Astrocyte (in vitro differentiated cells and primary cell): Measurements from ENCODE around the gene KHDC1L. TPM values are rescaled to one million over a fixed set of nuclear protein-coding genes. Genes with fewer than 3 reads are reported as not detected.
A peak's percentile ranks its signal among the peaks of the same experiment; 100 is the strongest.

Experiments used
- DNase-seq: peaks from one replicate; pipeline ENCODE4 v3.0.0-alpha.2; 2010; ENCODE audit warnings: low read depth
- FAIRE-seq: peaks from 2 replicates; lab custom pipeline; 2011; peaks lifted over from hg19 to GRCh38; lab: Jason Lieb, UNC
- H2AFZ ChIP-seq: 2 replicates; pipeline ENCODE4 v1.6.0; 2012; ENCODE audit warnings: low read depth, low read length, inconsistent platforms
- H3K27ac ChIP-seq: 2 replicates; pipeline ENCODE4 v1.5.1; 2011; ENCODE audit warnings: low read depth, low read length, inconsistent platforms
- H3K27me3 ChIP-seq: 2 replicates; pipeline ENCODE4 v1.6.0; 2011; ENCODE audit warnings: low read length, inconsistent platforms; ENCODE audit not compliant: insufficient read depth
- H3K36me3 ChIP-seq: 2 replicates; pipeline ENCODE4 v1.5.1; 2011; ENCODE audit warnings: low read length, inconsistent platforms; ENCODE audit not compliant: insufficient read depth
- H3K4me1 ChIP-seq: 2 replicates; pipeline ENCODE4 v1.5.1; 2011; ENCODE audit warnings: low read length, inconsistent platforms; ENCODE audit not compliant: insufficient read depth
- H3K4me2 ChIP-seq: 2 replicates; pipeline ENCODE4 v1.6.0; 2012; ENCODE audit warnings: low read length, inconsistent platforms
- H3K4me3 ChIP-seq: 2 replicates; pipeline ENCODE4 v1.5.1; 2011; ENCODE audit warnings: low read depth, mild to moderate bottlenecking, low read length, inconsistent platforms; ENCODE audit not compliant: insufficient read depth
- H3K79me2 ChIP-seq: 2 replicates; pipeline ENCODE4 v1.6.0; 2012; ENCODE audit warnings: mild to moderate bottlenecking, low read length, inconsistent platforms; ENCODE audit not compliant: insufficient read depth
- H3K9ac ChIP-seq: 2 replicates; pipeline ENCODE4 v1.6.0; 2012; ENCODE audit warnings: mild to moderate bottlenecking, low read length, inconsistent platforms
- H3K9me3 ChIP-seq: 2 replicates; pipeline ENCODE4 v1.5.1; 2012; ENCODE audit warnings: low read depth, mild to moderate bottlenecking, low read length, inconsistent platforms; ENCODE audit not compliant: insufficient read depth
- H4K20me1 ChIP-seq: 2 replicates; pipeline ENCODE4 v1.6.0; 2012; ENCODE audit warnings: low read length, inconsistent platforms; ENCODE audit not compliant: insufficient read depth
- H3K27ac Mint-ChIP-seq: one replicate; pipeline ENCODE4 v1.8.0; 2021; ENCODE audit warnings: mild to moderate bottlenecking, mixed read lengths; ENCODE audit not compliant: unreplicated experiment
- H3K27me3 Mint-ChIP-seq: one replicate; pipeline ENCODE4 v1.8.0; 2021; ENCODE audit warnings: low read depth, mixed read lengths; ENCODE audit not compliant: unreplicated experiment
- H3K36me3 Mint-ChIP-seq: one replicate; pipeline ENCODE4 v1.8.0; 2021; ENCODE audit warnings: low read depth, mixed read lengths; ENCODE audit not compliant: unreplicated experiment
- H3K4me1 Mint-ChIP-seq: one replicate; pipeline ENCODE4 v1.8.0; 2021; ENCODE audit warnings: low read depth, mixed read lengths; ENCODE audit not compliant: unreplicated experiment
- H3K4me3 Mint-ChIP-seq: one replicate; pipeline ENCODE4 v1.8.0; 2021; ENCODE audit warnings: mild to moderate bottlenecking, moderate library complexity, mixed read lengths; ENCODE audit not compliant: unreplicated experiment
- H3K9me3 Mint-ChIP-seq: one replicate; pipeline ENCODE4 v1.8.0; 2021; ENCODE audit warnings: mild to moderate bottlenecking, mixed read lengths; ENCODE audit not compliant: unreplicated experiment
- CTCF ChIP-seq: IDR thresholded peaks from 2 replicates; pipeline ENCODE4 v1.5.1; 2011; ENCODE audit warnings: low read depth, mild to moderate bottlenecking, inconsistent platforms, low read length, moderate library complexity; ENCODE audit not compliant: insufficient read depth
- EZH2 ChIP-seq: IDR thresholded peaks from 2 replicates; pipeline ENCODE4 v1.6.1; 2012; ENCODE audit warnings: mild to moderate bottlenecking, low read length, inconsistent platforms; ENCODE audit not compliant: insufficient read depth
- total RNA-seq: library from RNA; stranded (reverse); gene quantifications from 2 replicates; pipeline ENCODE4 v1.2.1, GENCODE V29; 2021

The KHDC1L gene
- total RNA-seq, 1 donor from 2014 or later = not detected

- FAIRE-seq (no peak), DNase-seq (no peak)
- Histone ChIP-seq H3K27me3 (no peaks in the 10 kb centered on the region), H3K27ac (no peak overlapping the region), H3K9me3 (no peaks in the 10 kb centered on the region), H3K79me2 (peaks cover 9% of the 10 kb centered on the region), H3K36me3 (no peaks in the 10 kb centered on the region), H2AFZ (no peak overlapping the region), H3K4me3 (no peak overlapping the region), H4K20me1 (no peaks in the 10 kb centered on the region), H3K4me2 (no peak overlapping the region), H3K9ac (no peak overlapping the region), H3K4me1 (peaks cover 6% of the 10 kb centered on the region)
- Mint-ChIP-seq H3K27ac (no peak overlapping the region), H3K27me3 (no peaks in the 10 kb centered on the region), H3K36me3 (peaks cover 4% of the 10 kb centered on the region), H3K4me3 (peak overlapping the region; percentile 81), H3K4me1 (no peaks in the 10 kb centered on the region), H3K9me3 (no peaks in the 10 kb centered on the region)
- TF ChIP-seq CTCF = no peak
- no peak for TF ChIP-seq EZH2
Measured at GRCh38 chr6:73264446-73264845, 39.1 kb upstream of the KHDC1L start.

GRCh38 chr6:73263570-73263909 lies 38.2 kb upstream of the KHDC1L start:
- H3K27ac ChIP-seq = no peak overlapping the region

More at GRCh38 chr6:73263570-73263909, 38.2 kb upstream of the KHDC1L start:
- peak overlapping the region; percentile 79 for H3K9ac ChIP-seq
- H3K9me3 Mint-ChIP-seq = no peaks in the 10 kb centered on the region
- FAIRE-seq (no peak), DNase-seq (no peak)
- no peak overlapping the region for H3K27ac Mint-ChIP-seq
- peaks cover 4% of the 10 kb centered on the region for H3K36me3 Mint-ChIP-seq
- H3K27me3 ChIP-seq = no peaks in the 10 kb centered on the region
- H3K4me3 Mint-ChIP-seq = peak overlapping the region; percentile 81
- H3K9me3 ChIP-seq = no peaks in the 10 kb centered on the region
- peak overlapping the region; percentile 96 for H3K4me2 ChIP-seq
- peaks cover 9% of the 10 kb centered on the region for H3K79me2 ChIP-seq
- no peaks in the 10 kb centered on the region for H3K4me1 Mint-ChIP-seq
- H3K36me3 ChIP-seq = no peaks in the 10 kb centered on the region
- no peaks in the 10 kb centered on the region for H3K27me3 Mint-ChIP-seq
- H2AFZ ChIP-seq = peak overlapping the region; percentile 95
- H3K4me3 ChIP-seq = peak overlapping the region; percentile 73
- no peaks in the 10 kb centered on the region for H4K20me1 ChIP-seq
- no peak for TF ChIP-seq EZH2
- TF ChIP-seq CTCF = no peak
- H3K4me1 ChIP-seq = peaks cover 6% of the 10 kb centered on the region
